IMR-90 (cell line): ENCODE measurements around the gene MKRN2OS. TPM values are rescaled to one million over a fixed set of nuclear protein-coding genes. Genes with fewer than 3 reads are reported as not detected.

Source experiments
- ATAC-seq: fragments of 200-7000 bp; cut with Tn5 transposase; 2 replicates; pipeline ENCODE4 v1.9.1; 2020; ENCODE audit warnings: low read depth, mild to moderate bottlenecking, moderate library complexity
- BruUV-seq: library from RNA; stranded (reverse); fragments of 400-500 nt; replicated peaks from 2 replicates; lab custom pipeline; 2021; lab: Mats Ljungman, UMichigan
- CTCF ChIA-PET: fragments of 300-600 bp; formaldehyde crosslinking; extraction: SDS; loops from one replicate; lab custom pipeline; 2021; ENCODE audit warnings: antibody characterized with exemption; lab: Yijun Ruan, JAX
- POLR2A ChIA-PET: fragments of 300-600 bp; sonication (Branson Sonifier 250); formaldehyde crosslinking; loops from one replicate; lab custom pipeline; 2022; ENCODE audit warnings: antibody characterized with exemption; ENCODE audit not compliant: unreplicated experiment; lab: Charles Lee
- DNase-seq: peaks from one replicate; pipeline ENCODE4 v3.0.0; 2013
- H2AFZ ChIP-seq: replicated peaks from 2 replicates; pipeline ENCODE3; 2013; ENCODE audit warnings: low read length, mild to moderate bottlenecking; ENCODE audit not compliant: poor library complexity
- H2AK5ac ChIP-seq: 2 replicates; pipeline ENCODE4 v1.6.1; 2013; ENCODE audit warnings: low read depth, low read length, inconsistent platforms
- H2AK9ac ChIP-seq: replicated peaks from 2 replicates; pipeline ENCODE3; 2013; ENCODE audit warnings: mild to moderate bottlenecking, low read depth, low read length, moderate library complexity; ENCODE audit not compliant: poor library complexity
- H2BK120ac ChIP-seq: 2 replicates; pipeline ENCODE4 v1.6.1; 2013; ENCODE audit warnings: low read depth, low read length, inconsistent platforms
- H2BK15ac ChIP-seq: 3 replicates; pipeline ENCODE4 v1.6.1; 2013; ENCODE audit warnings: low read depth, low read length, inconsistent platforms
- H2BK20ac ChIP-seq: 2 replicates; pipeline ENCODE4 v1.6.1; 2013; ENCODE audit warnings: low read depth, mild to moderate bottlenecking, inconsistent platforms, low read length, moderate library complexity
- H2BK5ac ChIP-seq: 2 replicates; pipeline ENCODE4 v1.6.1; 2013; ENCODE audit warnings: mild to moderate bottlenecking, low read depth, low read length, inconsistent platforms; ENCODE audit not compliant: poor library complexity, severe bottlenecking
- H3K14ac ChIP-seq: replicated peaks from 2 replicates; pipeline ENCODE4 v1.6.1; 2013; ENCODE audit warnings: low read depth, low read length, inconsistent platforms
- H3K18ac ChIP-seq: 2 replicates; pipeline ENCODE4 v1.6.1; 2013; ENCODE audit warnings: low read depth, low read length, control low read depth
- H3K23ac ChIP-seq: 2 replicates; pipeline ENCODE4 v1.6.1; 2013; ENCODE audit warnings: low read depth, low read length, inconsistent platforms
- H3K27ac ChIP-seq: 2 replicates; pipeline ENCODE4 v1.5.1; 2013; ENCODE audit warnings: mild to moderate bottlenecking, control low read depth, low read length; ENCODE audit not compliant: insufficient read depth
- H3K27me3 ChIP-seq: 2 replicates; pipeline ENCODE4 v1.6.1; 2013; ENCODE audit warnings: low read length; ENCODE audit not compliant: control insufficient read depth, insufficient read depth
- H3K36me3 ChIP-seq: 2 replicates; pipeline ENCODE4 v1.6.1; 2013; ENCODE audit warnings: low read length, mixed read lengths; ENCODE audit not compliant: control insufficient read depth, insufficient read depth
- H3K4ac ChIP-seq: 2 replicates; pipeline ENCODE4 v1.6.1; 2013; ENCODE audit warnings: low read depth, low read length, inconsistent platforms
- H3K4me1 ChIP-seq: 2 replicates; pipeline ENCODE4 v1.6.1; 2013; ENCODE audit warnings: low read length, mixed read lengths; ENCODE audit not compliant: control insufficient read depth, insufficient read depth
- H3K4me2 ChIP-seq: 2 replicates; pipeline ENCODE4 v1.6.1; 2013; ENCODE audit warnings: low read depth, mild to moderate bottlenecking, control low read depth, low read length, moderate library complexity
- H3K4me3 ChIP-seq: 2 replicates; pipeline ENCODE4 v1.5.1; 2013; ENCODE audit warnings: low read depth, mild to moderate bottlenecking, control low read depth, low read length, moderate library complexity; ENCODE audit not compliant: insufficient read depth
- H3K56ac ChIP-seq: 2 replicates; pipeline ENCODE4 v1.6.1; 2013; ENCODE audit warnings: low read length, inconsistent platforms; ENCODE audit not compliant: insufficient read depth; ENCODE audit errors: extremely low read depth
- H3K79me1 ChIP-seq, 2 experiments: 2 replicates each; pipeline ENCODE4 v1.6.1; 2013; ENCODE audit warnings: low read length in 2 of 2, inconsistent platforms in 1 of 2, low read depth in 1 of 2
- H3K9ac ChIP-seq: 2 replicates; pipeline ENCODE4 v1.6.1; 2013; ENCODE audit warnings: low read depth, low read length, control low read depth
- H3K9me1 ChIP-seq: 2 replicates; pipeline ENCODE4 v1.6.1; 2013; ENCODE audit warnings: low read length, inconsistent platforms; ENCODE audit not compliant: insufficient read depth
- H3K9me3 ChIP-seq: 2 replicates; pipeline ENCODE4 v1.6.1; 2013; ENCODE audit warnings: low read length; ENCODE audit not compliant: control insufficient read depth, insufficient read depth
- H4K20me1 ChIP-seq: 2 replicates; pipeline ENCODE4 v1.6.1; 2013; ENCODE audit warnings: low read length, inconsistent platforms; ENCODE audit not compliant: insufficient read depth
- H4K5ac ChIP-seq: 2 replicates; pipeline ENCODE4 v1.6.1; 2013; ENCODE audit warnings: mild to moderate bottlenecking, low read depth, low read length, control low read depth
- H4K8ac ChIP-seq, 2 experiments: 2 replicates each; pipeline ENCODE4 v1.6.1; 2013; ENCODE audit warnings: low read depth in 2 of 2, low read length in 2 of 2, control low read depth in 1 of 2, inconsistent platforms in 1 of 2
- H4K91ac ChIP-seq: 2 replicates; pipeline ENCODE4 v1.6.1; 2013; ENCODE audit warnings: low read depth, low read length, inconsistent platforms; ENCODE audit not compliant: insufficient read depth
- BHLHE40 ChIP-seq: fragments of 150-350 bp; IDR thresholded peaks from 2 replicates; pipeline ENCODE4 v1.6.1; 2016; ENCODE audit warnings: mild to moderate bottlenecking, low read depth, low read length
- CEBPB ChIP-seq: IDR thresholded peaks from 2 replicates; pipeline ENCODE4 v1.6.1; 2012; ENCODE audit warnings: low read depth, low read length, improper control_type of control experiment
- CHD1 ChIP-seq: IDR thresholded peaks from 2 replicates; pipeline ENCODE4 v1.6.1; 2012; ENCODE audit warnings: low read depth, low read length, improper control_type of control experiment
- NFE2L2 ChIP-seq: fragments of 150-350 bp; IDR thresholded peaks from 2 replicates; pipeline ENCODE4 v1.6.1; 2016; ENCODE audit warnings: low read depth, mild to moderate bottlenecking, low read length
- POLR2A ChIP-seq: IDR thresholded peaks from 2 replicates; pipeline ENCODE4 v1.6.1; 2012; ENCODE audit warnings: mild to moderate bottlenecking, low read depth, low read length
- RAD21 ChIP-seq: IDR thresholded peaks from 2 replicates; pipeline ENCODE4 v1.6.1; 2012; ENCODE audit warnings: low read length, improper control_type of control experiment
- RFX5 ChIP-seq: IDR thresholded peaks from 2 replicates; pipeline ENCODE4 v1.8.0; 2012; ENCODE audit warnings: low read depth, mild to moderate bottlenecking, low read length, moderate library complexity
- WGBS, 2 experiments: methylation state at CpG; one replicate each; pipeline versions ENCODE4 v1.1.5 to v1.1.7; 2013; ENCODE audit warnings: missing lambda C conversion rate in 2 of 2; ENCODE audit not compliant: insufficient read length in 1 of 2; ENCODE audit errors: extremely low coverage in 2 of 2; 5-methylcytosine and 5-hydroxymethylcytosine counted together
- dilution Hi-C: fragments of 300-500 bp; cut with HindIII; formaldehyde crosslinking; loops from one replicate; pipeline ENCODE4 v1.14.3; 2018; ENCODE audit warnings: low sequenced_read_pairs; ENCODE audit not compliant: unreplicated experiment
- in situ Hi-C: fragments of 300-500 bp; cut with MboI; formaldehyde crosslinking; loops from 3 replicates; pipeline ENCODE4 v1.14.3; 2019; ENCODE audit warnings: low sequenced_read_pairs, inconsistent platforms, mixed read lengths
- intact Hi-C: fragments of 100-400 bp; cut with micrococcal nuclease; formaldehyde crosslinking; loops from 2 replicates; pipeline ENCODE4 v1.10.0; 2022
- polyA plus RNA-seq, 3 experiments: library from polyadenylated mRNA; depleted of rRNA; stranded (reverse); fragments of >200 nt; gene quantifications; 2 replicates each; pipeline ENCODE4 v1.2.3, GENCODE V29; 2012; ENCODE audit warnings: low replicate concordance in 1 of 3
- total RNA-seq: library from RNA; depleted of rRNA; stranded (reverse); fragments of >200 nt; gene quantifications from 2 replicates; pipeline ENCODE4 v1.2.3, GENCODE V29; 2012
- TF ChIP-seq, protein P1 (sequence below): fragments of 150-350 bp; IDR thresholded peaks from 2 replicates; pipeline ENCODE4 v1.6.1; 2017; ENCODE audit warnings: mild to moderate bottlenecking, antibody characterized with exemption, low read length, low read depth
- TF ChIP-seq, protein P2 (sequence below): conservative IDR thresholded peaks from 2 replicates; pipeline ENCODE4 v1.5.1; 2012; ENCODE audit warnings: mild to moderate bottlenecking, low read depth, low read length, improper control_type of control experiment

The MKRN2OS gene
- total and polyA plus RNA-seq, 2 of the 4 experiments (the other 2 are of a cell fraction) = not detected

- H3K27ac ChIP-seq = no peak overlapping the region
- H3K79me1 ChIP-seq = no peaks in the 10 kb centered on the region
- peaks cover 8% of the 10 kb centered on the region; the same call in 1 of the 2 replicates for H3K36me3 ChIP-seq
- H2BK5ac ChIP-seq = no peak overlapping the region
- H3K9me3 ChIP-seq = no peaks in the 10 kb centered on the region
- no peak overlapping the region for H3K18ac ChIP-seq
- no peak overlapping the region for H2BK120ac ChIP-seq
- ChIA-PET POLR2A (no interaction called here), CTCF (no interaction called here)
- H3K9ac ChIP-seq = no peak overlapping the region
- no peak overlapping the region for H4K91ac ChIP-seq
- no peak overlapping the region for H3K56ac ChIP-seq
- no peak overlapping the region for H3K4ac ChIP-seq
- no peaks in the 10 kb centered on the region for H4K20me1 ChIP-seq
- no peak overlapping the region for H2BK20ac ChIP-seq
- H3K23ac ChIP-seq = no peak overlapping the region
- H2AFZ ChIP-seq = no peak overlapping the region
- 0 out of 2 replicates have a peak, but pooled peaks cover 3% of the 10 kb centered on the region for H3K9me1 ChIP-seq
- dilution Hi-C loops = no loop called here
- H2AK5ac ChIP-seq = no peak overlapping the region
- no TSS peak for BruUV-seq
- in situ Hi-C loops = no loop called here
- TF ChIP-seq, protein P1, sequence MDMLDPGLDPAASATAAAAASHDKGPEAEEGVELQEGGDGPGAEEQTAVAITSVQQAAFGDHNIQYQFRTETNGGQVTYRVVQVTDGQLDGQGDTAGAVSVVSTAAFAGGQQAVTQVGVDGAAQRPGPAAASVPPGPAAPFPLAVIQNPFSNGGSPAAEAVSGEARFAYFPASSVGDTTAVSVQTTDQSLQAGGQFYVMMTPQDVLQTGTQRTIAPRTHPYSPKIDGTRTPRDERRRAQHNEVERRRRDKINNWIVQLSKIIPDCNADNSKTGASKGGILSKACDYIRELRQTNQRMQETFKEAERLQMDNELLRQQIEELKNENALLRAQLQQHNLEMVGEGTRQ = no peak
- TF ChIP-seq CEBPB (no peak), RFX5 (no peak), RAD21 (no peak), NFE2L2 (no peak), BHLHE40 (no peak), CHD1 (no peak), POLR2A (no peak)
- TF ChIP-seq, protein P2, sequence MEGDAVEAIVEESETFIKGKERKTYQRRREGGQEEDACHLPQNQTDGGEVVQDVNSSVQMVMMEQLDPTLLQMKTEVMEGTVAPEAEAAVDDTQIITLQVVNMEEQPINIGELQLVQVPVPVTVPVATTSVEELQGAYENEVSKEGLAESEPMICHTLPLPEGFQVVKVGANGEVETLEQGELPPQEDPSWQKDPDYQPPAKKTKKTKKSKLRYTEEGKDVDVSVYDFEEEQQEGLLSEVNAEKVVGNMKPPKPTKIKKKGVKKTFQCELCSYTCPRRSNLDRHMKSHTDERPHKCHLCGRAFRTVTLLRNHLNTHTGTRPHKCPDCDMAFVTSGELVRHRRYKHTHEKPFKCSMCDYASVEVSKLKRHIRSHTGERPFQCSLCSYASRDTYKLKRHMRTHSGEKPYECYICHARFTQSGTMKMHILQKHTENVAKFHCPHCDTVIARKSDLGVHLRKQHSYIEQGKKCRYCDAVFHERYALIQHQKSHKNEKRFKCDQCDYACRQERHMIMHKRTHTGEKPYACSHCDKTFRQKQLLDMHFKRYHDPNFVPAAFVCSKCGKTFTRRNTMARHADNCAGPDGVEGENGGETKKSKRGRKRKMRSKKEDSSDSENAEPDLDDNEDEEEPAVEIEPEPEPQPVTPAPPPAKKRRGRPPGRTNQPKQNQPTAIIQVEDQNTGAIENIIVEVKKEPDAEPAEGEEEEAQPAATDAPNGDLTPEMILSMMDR = no peak
- no peak overlapping the region for H3K14ac ChIP-seq
- H3K4me3 ChIP-seq = no peak overlapping the region
- intact Hi-C loops = no loop called here
- no peak overlapping the region for H4K5ac ChIP-seq
- DNase-seq (no peak), ATAC-seq (no peak)
- no peak overlapping the region for H3K4me2 ChIP-seq
- no peak overlapping the region for H4K8ac ChIP-seq
- H2AK9ac ChIP-seq = no peak overlapping the region
- H3K27me3 ChIP-seq = no peaks in the 10 kb centered on the region
- H3K4me1 ChIP-seq = no peaks in the 10 kb centered on the region
- WGBS, 2 experiments = 70% methylated on average over 2 of the region's 5 CpGs; no CpG with 5 or more reads in 1 of the 2 experiments
- no peak overlapping the region for H2BK15ac ChIP-seq
Observed at GRCh38 chr3:12532182-12532581, 13.1 kb downstream of the MKRN2OS start.
